ENCODE data around the gene CDKN1A.
"Not testable (repeated sequence)": the region's sequence is repeated elsewhere in the genome, so short reads cannot be mapped to it uniquely, and the experiment has no call there.

CDKN1A gene

GRCh38 chr6:36703081-36703606 lies 24.6 kb downstream of the CDKN1A start:
- no peaks in the 10 kb centered on the region for H3K79me1 ChIP-seq (ENCODE audit: low read length)
- no peak for DNase-seq
- peaks cover 1% of the 10 kb centered on the region for H3K9me3 ChIP-seq (ENCODE audit: insufficient read depth, low read depth, low read length)
- H3K14ac ChIP-seq (ENCODE audit: low read length) = no peak overlapping the region
- no peaks in the 10 kb centered on the region for H3K36me3 ChIP-seq (ENCODE audit: control insufficient read depth in 1 of 2, insufficient read depth in 2 of 2, low read length in 2 of 2)
- no CpG with 5 or more reads among the region's 5 CpGs for WGBS (ENCODE audit: extremely low coverage, insufficient coverage, insufficient read length)
- no peak overlapping the region for H3K9ac ChIP-seq (ENCODE audit: low read length)
- no peak overlapping the region for H4K91ac ChIP-seq (ENCODE audit: low read depth, low read length)
- no peak overlapping the region for H2AFZ ChIP-seq (ENCODE audit: insufficient read depth, low read length, poor library complexity)
- no peak overlapping the region for H3K23ac ChIP-seq (ENCODE audit: low read length)
- no peak overlapping the region for H4K8ac ChIP-seq (ENCODE audit: low read depth, low read length)
- H3K18ac ChIP-seq (ENCODE audit: low read length) = no peak overlapping the region
- no peak overlapping the region for H2AK5ac ChIP-seq (ENCODE audit: low read length)
- no peak overlapping the region for H3K4ac ChIP-seq (ENCODE audit: low read depth, low read length)
- no peak overlapping the region for H2BK12ac ChIP-seq (ENCODE audit: low read length)
- no peak overlapping the region for H3K27ac ChIP-seq (ENCODE audit: low read depth, low read length)
- H3K4me2 ChIP-seq (ENCODE audit: low read length) = no peak overlapping the region
- no peak overlapping the region for H2BK5ac ChIP-seq (ENCODE audit: low read depth, low read length, poor library complexity)
- H3K4me1 ChIP-seq (ENCODE audit: control insufficient read depth in 1 of 2, insufficient read depth in 2 of 2, low read length in 2 of 2) = no peaks in the 10 kb centered on the region
- H3K27me3 ChIP-seq (ENCODE audit: insufficient read depth, low read length) = no peaks in the 10 kb centered on the region
- no peak overlapping the region for H4K12ac ChIP-seq (ENCODE audit: low read depth, low read length)
- no peak overlapping the region for H2BK120ac ChIP-seq (ENCODE audit: insufficient read depth, low read length, poor library complexity)
- H3K4me3 ChIP-seq (ENCODE audit: low read depth, low read length) = no peak overlapping the region
- H3K79me2 ChIP-seq (ENCODE audit: control insufficient read depth, insufficient read depth, low read length, poor library complexity) = no peaks in the 10 kb centered on the region

- no peak overlapping the region for H2BK5ac ChIP-seq (ENCODE audit: low read depth, low read length, poor library complexity)
- H3K23ac ChIP-seq (ENCODE audit: low read length) = no peak overlapping the region
- H3K27me3 ChIP-seq (ENCODE audit: insufficient read depth, low read length) = no peaks in the 10 kb centered on the region
- no peak overlapping the region for H4K8ac ChIP-seq (ENCODE audit: low read depth, low read length)
- no peak overlapping the region for H3K4me3 ChIP-seq (ENCODE audit: low read depth, low read length)
- H3K79me1 ChIP-seq (ENCODE audit: low read length) = no peaks in the 10 kb centered on the region
- H4K91ac ChIP-seq (ENCODE audit: low read depth, low read length) = no peak overlapping the region
- no peak overlapping the region for H2BK12ac ChIP-seq (ENCODE audit: low read length)
- no peak overlapping the region for H3K4me2 ChIP-seq (ENCODE audit: low read length)
- WGBS (ENCODE audit: extremely low coverage, insufficient coverage, insufficient read length) = no CpG with 5 or more reads among the region's 18 CpGs
- H3K27ac ChIP-seq (ENCODE audit: low read depth, low read length) = no peak overlapping the region
- H3K9ac ChIP-seq (ENCODE audit: low read length) = no peak overlapping the region
- no peak overlapping the region for H2BK120ac ChIP-seq (ENCODE audit: insufficient read depth, low read length, poor library complexity)
- no peak overlapping the region for H2AFZ ChIP-seq (ENCODE audit: insufficient read depth, low read length, poor library complexity)
- H3K14ac ChIP-seq (ENCODE audit: low read length) = no peak overlapping the region
- H3K36me3 ChIP-seq (ENCODE audit: control insufficient read depth in 1 of 2, insufficient read depth in 2 of 2, low read length in 2 of 2) = no peaks in the 10 kb centered on the region
- H3K4ac ChIP-seq (ENCODE audit: low read depth, low read length) = no peak overlapping the region
- H3K9me3 ChIP-seq (ENCODE audit: insufficient read depth, low read depth, low read length) = peaks cover 1% of the 10 kb centered on the region
- DNase-seq = no peak
- H3K79me2 ChIP-seq (ENCODE audit: control insufficient read depth, insufficient read depth, low read length, poor library complexity) = no peaks in the 10 kb centered on the region
- H3K4me1 ChIP-seq (ENCODE audit: control insufficient read depth in 1 of 2, insufficient read depth in 2 of 2, low read length in 2 of 2) = no peaks in the 10 kb centered on the region
- no peak overlapping the region for H4K12ac ChIP-seq (ENCODE audit: low read depth, low read length)
- no peak overlapping the region for H2AK5ac ChIP-seq (ENCODE audit: low read length)
- H3K18ac ChIP-seq (ENCODE audit: low read length) = no peak overlapping the region
Observed at GRCh38 chr6:36703982-36704381, 25.5 kb downstream of the CDKN1A start.

GRCh38 chr6:36704961-36705577 lies 26.6 kb downstream of the CDKN1A start:
- not testable (repeated sequence) for H4K12ac ChIP-seq (ENCODE audit: low read depth, low read length); H2BK12ac ChIP-seq (ENCODE audit: low read length); H3K9ac ChIP-seq (ENCODE audit: low read length); H3K36me3 ChIP-seq (ENCODE audit: control insufficient read depth in 1 of 2, insufficient read depth in 2 of 2, low read length in 2 of 2); H2BK5ac ChIP-seq (ENCODE audit: low read depth, low read length, poor library complexity); H2AFZ ChIP-seq (ENCODE audit: insufficient read depth, low read length, poor library complexity); H2AK5ac ChIP-seq (ENCODE audit: low read length); H3K9me3 ChIP-seq (ENCODE audit: insufficient read depth, low read depth, low read length); H3K27ac ChIP-seq (ENCODE audit: low read depth, low read length); H3K4ac ChIP-seq (ENCODE audit: low read depth, low read length); H3K18ac ChIP-seq (ENCODE audit: low read length); H2BK120ac ChIP-seq (ENCODE audit: insufficient read depth, low read length, poor library complexity); DNase-seq; H3K4me1 ChIP-seq (ENCODE audit: control insufficient read depth in 1 of 2, insufficient read depth in 2 of 2, low read length in 2 of 2); H3K4me2 ChIP-seq (ENCODE audit: low read length); H3K79me1 ChIP-seq (ENCODE audit: low read length); H3K14ac ChIP-seq (ENCODE audit: low read length); H4K91ac ChIP-seq (ENCODE audit: low read depth, low read length); H4K8ac ChIP-seq (ENCODE audit: low read depth, low read length); H3K4me3 ChIP-seq (ENCODE audit: low read depth, low read length); H3K79me2 ChIP-seq (ENCODE audit: control insufficient read depth, insufficient read depth, low read length, poor library complexity); H3K23ac ChIP-seq (ENCODE audit: low read length); H3K27me3 ChIP-seq (ENCODE audit: insufficient read depth, low read length)
- WGBS (ENCODE audit: extremely low coverage, insufficient coverage, insufficient read length) = no CpG with 5 or more reads among the region's 7 CpGs

GRCh38 chr6:36706339-36706738 lies 27.8 kb downstream of the CDKN1A start:
- WGBS (ENCODE audit: extremely low coverage, insufficient coverage, insufficient read length) = no CpG with 5 or more reads among the region's 1 CpG
- no peak overlapping the region for H3K23ac ChIP-seq (ENCODE audit: low read length)
- DNase-seq = no peak

More at GRCh38 chr6:36706339-36706738, 27.8 kb downstream of the CDKN1A start:
- H3K18ac ChIP-seq (ENCODE audit: low read length) = no peak overlapping the region
- no peak overlapping the region for H3K27ac ChIP-seq (ENCODE audit: low read depth, low read length)
- no peaks in the 10 kb centered on the region for H3K79me2 ChIP-seq (ENCODE audit: control insufficient read depth, insufficient read depth, low read length, poor library complexity)
- no peak overlapping the region for H2AFZ ChIP-seq (ENCODE audit: insufficient read depth, low read length, poor library complexity)
- peaks cover 1% of the 10 kb centered on the region for H3K9me3 ChIP-seq (ENCODE audit: insufficient read depth, low read depth, low read length)
- H3K36me3 ChIP-seq (ENCODE audit: control insufficient read depth in 1 of 2, insufficient read depth in 2 of 2, low read length in 2 of 2) = no peaks in the 10 kb centered on the region
- H4K8ac ChIP-seq (ENCODE audit: low read depth, low read length) = no peak overlapping the region
- H3K79me1 ChIP-seq (ENCODE audit: low read length) = no peaks in the 10 kb centered on the region
- H3K14ac ChIP-seq (ENCODE audit: low read length) = no peak overlapping the region
- H3K4me3 ChIP-seq (ENCODE audit: low read depth, low read length) = no peak overlapping the region
- H2AK5ac ChIP-seq (ENCODE audit: low read length) = no peak overlapping the region
- no peaks in the 10 kb centered on the region for H3K27me3 ChIP-seq (ENCODE audit: insufficient read depth, low read length)
- H4K12ac ChIP-seq (ENCODE audit: low read depth, low read length) = no peak overlapping the region
- H4K91ac ChIP-seq (ENCODE audit: low read depth, low read length) = no peak overlapping the region
- no peak overlapping the region for H2BK12ac ChIP-seq (ENCODE audit: low read length)
- H2BK120ac ChIP-seq (ENCODE audit: insufficient read depth, low read length, poor library complexity) = no peak overlapping the region
- H3K9ac ChIP-seq (ENCODE audit: low read length) = no peak overlapping the region
- H3K4ac ChIP-seq (ENCODE audit: low read depth, low read length) = no peak overlapping the region
- H2BK5ac ChIP-seq (ENCODE audit: low read depth, low read length, poor library complexity) = no peak overlapping the region
- H3K4me2 ChIP-seq (ENCODE audit: low read length) = no peak overlapping the region
- no peaks in the 10 kb centered on the region for H3K4me1 ChIP-seq (ENCODE audit: control insufficient read depth in 1 of 2, insufficient read depth in 2 of 2, low read length in 2 of 2)

All from trophoblast cell (in vitro differentiated cells and primary cell).